NCI-H2107 treated with DMSO at 0.1 percent for 48 hours (cell line): ENCODE measurements around the gene UBTF.

ENCODE experiments used
- DNase-seq: peaks from one replicate; lab custom pipeline; 2025; ENCODE audit not compliant: unreplicated experiment; lab: John Stamatoyannopoulos, UW

Gene UBTF

DNA sequence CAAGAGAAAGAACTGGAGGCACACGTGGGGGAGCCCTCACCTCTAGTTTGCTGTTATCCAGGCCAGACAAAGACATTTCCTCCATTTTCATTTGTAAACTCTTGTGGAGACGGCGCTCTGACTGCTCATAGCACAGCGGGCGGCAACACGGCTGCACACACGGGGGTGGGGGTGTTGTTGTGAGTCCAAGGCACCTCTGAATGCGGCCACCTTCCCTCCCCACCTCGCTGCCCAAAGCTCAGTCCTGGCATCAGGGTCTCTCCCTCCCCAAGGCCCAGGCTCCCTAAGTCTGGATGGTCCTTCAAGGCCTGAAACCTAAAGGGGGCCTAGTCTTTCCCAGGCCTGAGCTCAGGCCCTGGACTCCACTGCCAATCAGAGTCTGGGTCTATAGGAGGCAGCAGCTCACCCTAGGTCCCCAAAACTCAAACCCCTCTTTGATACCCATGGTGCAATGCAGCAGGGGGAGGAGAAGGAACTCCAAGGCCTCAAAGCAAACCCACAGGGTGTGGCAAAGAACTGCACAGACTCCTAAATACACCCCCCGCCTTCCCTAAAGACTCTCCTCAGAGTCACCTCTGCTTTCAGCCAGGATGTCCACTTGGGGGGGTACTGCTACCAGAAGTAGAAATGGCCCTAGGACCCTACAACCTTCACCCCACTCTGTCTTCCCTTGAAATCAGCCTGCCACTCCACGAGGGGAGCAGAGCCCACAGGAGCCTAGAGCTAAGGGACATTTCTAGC is 21.3 kb downstream of the UBTF start:
- no peak for DNase-seq

DNA sequence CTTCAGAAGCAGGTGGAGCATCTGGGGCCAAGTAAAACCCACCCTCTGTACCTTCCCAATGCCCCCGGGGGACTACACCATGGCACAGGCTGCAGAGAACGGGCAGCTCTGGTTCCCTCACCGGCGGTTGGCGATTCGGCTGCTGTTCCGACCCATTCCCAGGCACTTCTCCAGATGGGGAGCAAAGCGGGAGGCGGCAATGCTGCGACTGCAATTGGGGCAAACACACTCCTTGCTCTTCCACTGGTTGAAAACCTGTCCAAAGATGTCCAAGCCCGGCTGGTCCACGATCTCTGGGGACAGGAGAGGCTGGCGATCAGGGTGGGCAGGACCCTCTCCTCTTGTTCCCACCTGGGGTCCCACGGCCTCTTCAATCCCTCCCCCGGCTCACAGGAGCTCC is 22.4 kb downstream of the UBTF start:
- no peak for DNase-seq

DNA sequence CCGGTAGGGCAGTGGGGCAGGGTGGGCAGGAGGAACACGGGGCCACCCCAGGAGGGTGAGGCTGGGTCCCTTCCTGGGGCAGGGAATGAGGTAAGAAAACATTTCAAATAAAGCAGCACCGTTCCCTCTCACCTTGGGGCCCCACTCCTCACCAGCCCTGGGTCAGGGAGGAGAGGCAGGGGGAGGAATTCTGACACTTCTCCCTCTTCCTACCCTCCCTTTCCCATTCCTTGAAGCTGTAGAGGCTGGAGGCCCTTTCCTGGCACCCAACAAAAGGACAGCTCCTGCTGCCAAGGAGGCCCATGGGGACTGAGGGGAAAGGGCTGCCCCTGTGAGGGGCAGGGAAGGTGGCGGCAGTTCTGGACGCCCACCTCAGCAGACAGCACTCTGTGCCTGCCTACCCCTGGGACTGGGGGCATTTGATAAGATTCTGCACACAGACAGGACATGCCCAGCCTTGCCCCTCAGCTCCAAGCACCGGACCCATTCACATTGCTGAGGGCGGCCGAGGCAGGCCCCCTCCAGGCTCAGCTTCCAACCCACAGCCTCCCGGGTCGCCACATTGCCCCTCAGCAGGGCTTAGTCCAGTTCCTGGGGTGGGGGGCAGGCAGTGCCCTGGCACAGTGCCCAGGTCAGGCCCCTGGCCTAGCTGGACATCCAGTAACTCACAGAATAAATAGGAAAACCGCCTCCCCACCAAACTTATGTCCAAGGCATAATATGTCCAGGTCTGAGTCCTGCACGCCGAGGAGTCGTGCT is 26.0 kb downstream of the UBTF start:
- no peak for DNase-seq

DNA sequence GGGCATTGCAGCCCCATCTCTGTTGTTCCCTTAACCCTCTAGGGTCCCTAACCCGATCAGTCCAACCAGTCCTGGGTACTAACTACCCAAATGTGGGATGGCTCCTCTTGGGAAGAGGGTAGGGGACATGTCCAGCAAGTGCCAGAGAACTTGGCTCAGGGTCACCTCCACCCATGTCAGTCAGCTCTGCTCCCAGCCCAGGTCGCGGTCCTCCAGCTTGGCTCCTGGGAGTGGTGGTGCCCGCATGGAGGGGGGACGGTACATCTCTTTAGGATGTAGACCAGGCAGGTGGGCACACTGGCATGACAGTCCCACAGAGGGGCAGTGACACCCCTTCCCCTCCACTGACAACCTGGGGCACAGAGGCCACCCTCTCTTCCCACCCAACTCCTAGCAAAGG is 26.7 kb downstream of the UBTF start:
- DNase-seq, result no peak

DNA sequence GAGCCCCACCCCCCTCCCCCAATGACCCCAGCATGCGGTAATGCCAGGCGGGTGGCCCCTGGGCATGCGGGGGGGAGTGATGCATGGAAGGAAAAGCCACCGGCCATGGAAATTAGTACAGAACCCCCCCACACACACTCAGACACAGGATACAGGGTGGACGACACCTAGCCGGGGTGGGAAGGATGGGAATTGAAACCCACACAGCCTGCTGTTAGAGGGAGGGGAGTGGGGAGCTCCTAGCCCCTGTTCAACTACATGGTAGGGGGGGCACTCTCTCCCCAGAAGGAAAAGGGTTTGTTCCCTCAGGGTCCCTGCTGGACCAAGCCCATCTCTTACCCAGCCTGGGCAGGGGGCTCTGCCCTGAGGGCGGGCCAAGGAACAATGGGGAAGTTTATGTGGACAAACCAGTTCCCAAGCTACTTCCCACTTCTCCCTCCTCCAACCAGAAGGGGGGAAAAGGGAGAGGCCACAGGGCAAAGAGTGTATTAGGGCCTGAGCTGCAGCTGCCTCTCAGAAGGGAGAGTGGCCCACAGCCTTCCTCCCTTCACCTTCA is 27.5 kb downstream of the UBTF start:
- no peak for DNase-seq

DNA sequence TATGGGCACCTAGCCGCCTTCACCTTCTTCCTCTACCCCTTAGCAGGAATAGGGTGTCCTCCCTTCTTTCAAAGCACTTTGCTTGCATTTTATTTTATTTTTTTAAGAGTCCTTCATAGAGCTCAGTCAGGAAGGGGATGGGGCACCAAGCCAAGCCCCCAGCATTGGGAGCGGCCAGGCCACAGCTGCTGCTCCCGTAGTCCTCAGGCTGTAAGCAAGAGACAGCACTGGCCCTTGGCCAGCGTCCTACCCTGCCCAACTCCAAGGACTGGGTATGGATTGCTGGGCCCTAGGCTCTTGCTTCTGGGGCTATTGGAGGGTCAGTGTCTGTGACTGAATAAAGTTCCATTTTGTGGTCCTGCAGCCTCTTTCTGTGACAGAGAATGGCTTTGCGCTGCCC is 28.1 kb downstream of the UBTF start:
- no peak for DNase-seq

DNA sequence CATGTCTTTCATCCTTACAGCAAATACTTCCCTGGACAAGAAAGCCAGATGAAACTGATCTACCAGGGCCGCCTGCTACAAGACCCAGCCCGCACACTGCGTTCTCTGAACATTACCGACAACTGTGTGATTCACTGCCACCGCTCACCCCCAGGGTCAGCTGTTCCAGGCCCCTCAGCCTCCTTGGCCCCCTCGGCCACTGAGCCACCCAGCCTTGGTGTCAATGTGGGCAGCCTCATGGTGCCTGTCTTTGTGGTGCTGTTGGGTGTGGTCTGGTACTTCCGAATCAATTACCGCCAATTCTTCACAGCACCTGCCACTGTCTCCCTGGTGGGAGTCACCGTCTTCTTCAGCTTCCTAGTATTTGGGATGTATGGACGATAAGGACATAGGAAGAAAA is 29.0 kb downstream of the UBTF start:
- DNase-seq, result no peak

DNA sequence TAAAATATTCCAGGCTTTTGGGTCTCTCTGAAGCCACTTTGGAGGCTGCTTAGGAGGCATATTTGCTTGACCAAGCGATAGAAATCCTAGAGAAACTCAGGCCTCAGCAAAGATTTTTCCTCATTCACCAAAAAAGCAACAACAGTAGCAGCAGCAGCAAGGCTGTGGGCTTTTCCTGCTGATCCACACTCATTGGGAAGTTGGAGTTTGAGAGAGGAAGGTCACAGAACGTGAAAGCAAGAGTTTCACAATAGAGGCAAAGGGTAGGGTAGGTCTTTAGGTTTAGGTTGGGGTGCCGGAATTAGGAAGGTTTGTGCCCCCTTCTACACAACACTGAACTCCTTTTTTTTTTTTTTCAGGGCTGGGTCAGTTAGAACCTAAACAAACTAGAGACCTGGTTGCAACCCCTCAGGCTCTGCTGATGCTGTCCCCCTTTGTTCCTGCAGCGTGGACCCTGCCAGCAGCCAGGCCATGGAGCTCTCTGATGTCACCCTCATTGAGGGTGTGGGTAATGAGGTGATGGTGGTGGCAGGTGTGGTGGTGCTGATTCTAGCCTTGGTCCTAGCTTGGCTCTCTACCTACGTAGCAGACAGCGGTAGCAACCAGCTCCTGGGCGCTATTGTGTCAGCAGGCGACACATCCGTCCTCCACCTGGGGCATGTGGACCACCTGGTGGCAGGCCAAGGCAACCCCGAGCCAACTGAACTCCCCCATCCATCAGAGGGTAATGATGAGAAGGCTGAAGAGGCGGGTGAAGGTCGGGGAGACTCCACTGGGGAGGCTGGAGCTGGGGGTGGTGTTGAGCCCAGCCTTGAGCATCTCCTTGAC is 30.7 kb downstream of the UBTF start:
- no peak for DNase-seq

DNA sequence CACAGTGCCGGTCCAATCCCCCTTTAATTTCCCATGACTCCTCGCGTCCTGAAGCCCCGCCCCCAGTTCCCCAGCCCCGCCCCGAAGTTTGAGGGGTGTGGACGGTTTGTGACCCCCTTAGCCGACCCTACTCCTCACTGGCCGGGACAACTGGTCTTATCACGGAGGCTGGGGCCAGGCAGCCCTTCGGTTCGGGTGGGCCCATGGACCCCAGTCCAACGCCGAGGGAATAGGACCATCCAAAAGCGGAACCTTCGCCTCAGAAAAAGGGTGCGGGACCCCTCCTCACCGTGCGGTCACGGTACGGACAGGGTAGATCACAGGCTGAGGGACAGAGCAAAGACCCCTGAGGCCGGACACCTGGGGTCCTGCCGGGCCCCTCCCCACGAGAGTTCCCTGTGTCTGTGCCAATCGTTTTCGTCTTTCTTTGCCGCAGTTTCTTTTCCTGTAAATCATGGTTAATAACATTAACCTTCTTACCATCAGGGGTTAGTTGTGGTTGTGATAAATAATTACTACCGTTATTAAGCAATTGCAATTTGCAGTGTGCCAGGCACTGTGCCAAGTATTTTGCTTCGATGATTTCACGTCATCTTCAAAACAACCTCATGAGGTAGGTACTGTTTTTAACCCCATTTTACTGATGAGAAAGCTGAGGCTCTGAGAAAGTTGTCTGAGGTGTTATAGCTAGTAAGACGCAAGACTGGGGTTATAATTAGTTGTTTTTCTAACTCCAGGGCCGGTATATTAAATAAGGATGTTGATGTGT is 32.2 kb downstream of the UBTF start:
- DNase-seq, result no peak

DNA sequence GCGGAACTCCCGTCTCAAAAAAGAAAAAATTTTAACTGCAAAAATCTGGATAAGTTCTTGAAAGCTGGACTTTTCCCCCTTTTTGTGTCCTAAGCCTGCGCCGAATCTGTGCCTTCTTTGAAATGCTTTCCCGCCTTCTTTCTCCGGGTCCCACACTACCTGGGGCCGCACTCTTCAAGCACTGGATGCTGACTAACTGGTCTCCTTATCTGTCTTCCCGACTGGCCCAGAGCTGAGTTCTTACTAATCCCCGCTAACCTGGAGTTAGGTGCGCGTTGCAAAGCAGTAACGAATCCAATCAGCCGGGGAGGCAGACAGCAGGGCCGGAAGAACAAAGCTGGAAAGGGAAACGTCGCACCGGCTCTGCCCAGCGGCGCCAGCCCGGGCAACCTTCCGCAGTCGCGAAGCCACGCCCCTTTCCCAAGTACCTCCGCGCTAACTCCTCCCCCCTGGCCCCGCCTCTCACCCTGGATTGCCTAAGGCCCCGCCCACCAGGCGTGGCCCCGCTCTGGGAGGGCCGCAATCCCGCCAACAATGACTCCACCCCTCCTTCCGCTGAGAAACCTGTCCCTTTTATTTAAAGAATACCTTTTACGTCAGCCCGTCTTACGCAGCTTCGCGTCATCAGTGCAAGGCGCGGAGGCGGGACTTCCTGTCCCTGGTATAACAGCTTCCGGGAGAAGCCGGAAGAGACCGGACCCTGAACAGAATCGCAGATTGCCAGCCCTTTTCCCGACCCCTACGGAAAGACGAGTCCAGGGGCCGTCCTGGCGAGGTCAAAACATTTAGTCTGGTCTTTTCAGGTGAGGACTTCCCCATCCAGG is 33.0 kb downstream of the UBTF start, which contains the start of gene TMUB2:
TSS of gene TMUB2 (plus strand) at position 666 of the 824 bp plus-strand sequence. CDS start 737 bp downstream, outside the sequence.
- peak; percentile 99 for DNase-seq

DNA sequence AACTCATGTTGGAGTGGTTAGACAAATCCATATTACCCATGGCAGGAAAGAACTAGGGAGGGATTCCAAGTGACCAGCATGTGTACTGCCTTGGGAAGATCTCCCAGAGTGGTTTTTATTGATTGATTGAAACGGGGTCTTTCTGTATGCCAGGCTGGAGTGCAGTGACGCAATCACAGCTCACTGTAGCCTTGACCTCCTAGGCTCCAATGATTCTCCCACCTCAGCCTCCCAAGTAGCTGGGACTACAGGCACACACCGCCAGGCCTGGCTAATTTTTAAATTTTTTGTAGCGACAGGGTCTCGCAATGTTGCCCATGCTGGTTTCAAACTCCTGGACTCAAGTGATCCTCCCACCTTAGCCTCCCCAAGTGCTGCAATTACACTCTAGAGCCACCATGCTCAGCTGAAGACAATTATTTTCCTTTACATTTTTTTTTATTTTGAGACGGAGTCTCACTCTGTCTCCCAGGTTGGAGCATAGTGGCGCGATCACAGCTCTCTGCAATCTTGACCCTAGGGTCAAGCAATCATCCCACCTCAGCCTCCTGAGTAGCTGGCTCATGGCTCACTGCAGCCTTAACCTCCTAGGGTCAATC is 35.2 kb downstream of the UBTF start:
- DNase-seq, result no peak

DNA sequence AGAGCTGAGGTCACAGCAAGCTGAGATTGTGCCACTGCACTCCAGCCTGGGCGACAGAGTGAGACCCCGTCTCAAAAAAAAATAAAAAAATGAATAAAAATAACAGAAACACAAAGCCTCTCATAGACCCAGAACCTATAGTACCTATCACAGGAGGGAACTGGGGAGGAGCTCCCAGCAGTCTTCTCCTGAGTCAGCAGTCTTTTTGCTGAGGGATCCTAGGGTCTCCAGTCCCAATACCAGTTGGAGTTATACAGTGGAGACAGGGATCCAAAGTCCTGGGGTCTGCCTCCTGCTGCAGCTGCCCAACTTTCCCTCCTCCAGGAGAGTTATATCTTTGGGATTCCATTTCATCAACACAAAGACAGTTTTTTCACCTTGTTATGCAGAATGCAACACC is 36.5 kb downstream of the UBTF start:
- DNase-seq, result no peak

DNA sequence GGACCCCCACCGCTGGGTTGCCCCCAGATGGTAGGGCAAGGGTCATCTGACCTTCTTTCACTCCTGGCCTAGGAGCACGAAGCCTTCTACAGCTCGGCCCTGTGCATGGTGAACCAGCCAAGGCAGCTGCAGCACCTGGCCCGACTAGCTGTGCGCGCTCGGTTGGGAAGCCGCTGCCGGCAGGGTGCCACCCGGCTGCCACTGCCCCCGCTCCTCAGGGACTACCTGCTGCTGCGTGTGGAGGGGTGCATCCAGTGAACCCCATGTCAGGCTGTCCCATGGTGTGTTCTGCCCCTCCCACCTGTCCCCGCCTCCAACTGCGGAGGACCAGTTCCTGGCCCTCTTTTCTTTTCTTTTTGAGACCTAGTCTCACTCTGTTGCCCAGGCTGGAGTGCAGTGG is 41.3 kb downstream of the UBTF start:
- no peak for DNase-seq

DNA sequence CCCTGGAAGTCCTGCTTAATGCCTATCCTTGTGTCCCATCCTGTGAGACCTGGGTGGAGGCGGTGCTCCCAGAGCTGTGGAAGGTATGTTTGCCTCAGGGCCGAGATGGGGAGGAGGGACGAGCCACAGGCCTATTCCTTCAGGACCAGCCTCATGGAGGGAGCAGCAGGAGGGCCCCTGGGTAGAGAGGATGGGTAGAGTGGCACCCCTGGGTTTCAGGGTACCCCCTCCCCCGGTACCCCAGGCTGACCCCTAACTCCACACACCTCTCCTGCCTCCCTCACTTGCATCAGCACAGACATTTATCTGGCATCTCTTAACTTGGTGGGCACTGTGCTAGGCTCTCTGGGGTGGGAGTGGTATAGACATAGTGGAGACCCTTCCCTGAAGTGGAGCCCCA is 41.8 kb downstream of the UBTF start:
- no peak for DNase-seq

DNA sequence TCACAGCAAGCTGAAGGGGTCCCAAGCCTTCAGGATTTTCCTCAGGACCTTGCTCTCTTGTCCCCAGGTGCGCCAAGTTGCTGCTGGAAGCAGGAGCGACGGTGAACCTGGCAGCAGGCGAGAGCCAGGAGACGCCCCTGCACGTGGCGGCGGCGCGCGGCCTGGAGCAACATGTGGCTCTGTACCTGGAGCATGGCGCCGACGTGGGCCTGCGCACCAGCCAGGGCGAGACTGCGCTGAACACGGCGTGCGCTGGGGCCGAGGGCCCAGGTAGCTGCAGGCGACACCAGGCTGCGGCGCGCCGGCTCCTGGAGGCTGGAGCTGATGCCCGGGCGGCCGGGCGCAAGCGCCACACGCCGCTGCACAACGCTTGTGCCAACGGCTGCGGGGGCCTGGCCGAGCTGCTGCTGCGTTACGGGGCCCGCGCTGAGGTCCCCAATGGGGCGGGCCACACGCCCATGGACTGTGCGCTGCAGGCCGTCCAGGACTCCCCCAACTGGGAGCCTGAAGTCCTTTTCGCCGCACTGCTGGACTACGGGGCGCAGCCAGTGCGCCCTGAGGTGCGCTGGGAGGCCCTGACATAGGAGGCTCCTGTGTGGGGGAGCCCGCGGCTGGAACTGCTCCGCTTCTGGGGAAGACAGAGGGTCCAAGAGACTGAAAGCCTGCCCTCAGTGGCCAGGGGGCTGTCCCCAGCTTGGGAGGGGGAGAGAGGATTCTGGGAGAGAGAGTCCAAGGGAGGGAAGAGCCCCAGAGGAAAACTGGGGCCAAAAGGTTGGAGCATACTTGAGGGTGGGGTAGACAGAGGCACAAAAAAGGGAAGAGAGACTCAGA is 42.6 kb downstream of the UBTF start:
- DNase-seq, result no peak

DNA sequence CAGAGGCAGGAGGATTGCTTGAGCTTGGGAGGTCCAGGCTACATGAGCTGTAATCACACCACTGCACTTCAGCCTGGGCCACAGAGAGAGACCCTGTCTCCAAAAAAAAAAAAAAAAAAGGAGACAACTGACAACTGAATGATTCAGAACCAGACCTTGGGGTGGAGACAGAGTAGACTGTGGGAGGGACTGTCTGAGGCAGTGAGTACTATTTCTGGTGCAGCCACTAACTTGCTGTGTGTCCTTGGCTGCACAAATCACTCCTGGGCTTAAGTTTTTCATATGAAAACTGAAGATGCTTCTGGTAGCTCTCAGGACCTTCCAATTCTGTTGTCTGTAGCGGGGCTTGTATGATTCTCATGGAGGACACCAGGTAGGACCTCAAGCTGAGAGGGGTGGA is 43.2 kb downstream of the UBTF start:
- no peak for DNase-seq

DNA sequence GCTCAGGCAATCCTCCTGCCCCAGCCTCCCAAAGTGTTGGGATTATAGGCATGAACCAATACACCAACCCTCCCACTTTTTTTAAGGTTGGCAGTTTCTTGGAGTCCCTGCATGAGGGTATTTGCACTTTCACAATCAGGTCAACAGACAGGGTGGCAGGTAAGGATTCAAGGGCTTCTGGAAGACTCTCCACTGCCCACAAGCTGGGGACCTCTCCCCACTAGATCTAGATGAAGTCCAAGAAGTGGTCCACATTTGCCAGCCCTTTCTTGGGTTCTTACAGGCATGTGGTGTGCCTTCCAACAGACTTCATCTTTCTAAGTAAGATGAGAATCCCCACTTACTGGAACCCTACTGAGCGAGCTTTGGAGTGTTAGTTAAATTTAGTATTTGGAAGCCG is 45.0 kb downstream of the UBTF start:
- no peak for DNase-seq

DNA sequence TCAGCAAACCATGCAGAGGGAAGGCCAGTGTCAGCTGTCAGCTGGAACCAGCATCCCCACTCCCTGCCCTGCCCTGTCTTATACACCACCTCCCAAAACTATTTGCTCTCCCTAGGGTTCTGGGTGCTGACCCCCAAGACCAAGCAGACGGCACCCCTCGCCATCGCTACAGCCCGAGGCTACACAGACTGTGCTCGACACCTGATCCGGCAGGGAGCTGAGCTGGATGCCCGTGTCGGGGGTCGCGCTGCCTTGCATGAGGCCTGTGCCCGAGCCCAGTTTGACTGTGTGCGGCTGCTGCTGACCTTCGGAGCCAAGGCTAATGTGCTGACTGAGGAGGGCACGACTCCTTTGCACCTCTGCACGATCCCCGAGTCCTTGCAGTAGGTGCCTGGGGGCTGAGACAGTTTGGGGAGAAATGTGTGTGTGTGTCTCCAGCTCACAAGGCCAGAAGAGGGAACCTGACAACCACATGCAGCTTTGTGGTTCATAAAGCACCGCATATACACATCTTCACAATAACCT is 47.5 kb downstream of the UBTF start:
- no peak for DNase-seq
